Subcutaneous abdominal adipose tissue (tissue), 5 donors: ENCODE measurements around the gene GP1BB.

ENCODE experiments used
- H3K27ac ChIP-seq: one replicate; pipeline ENCODE4 v1.7.0; 2013; ENCODE audit warnings: low read depth, mild to moderate bottlenecking, inconsistent platforms, low read length, moderate library complexity
- H3K27me3 ChIP-seq, 5 donors: one replicate each; pipeline ENCODE4 v1.7.0; 2013; ENCODE audit warnings: low read length in 5 of 5, inconsistent platforms in 1 of 5; ENCODE audit not compliant: control insufficient read depth in 5 of 5, insufficient read depth in 4 of 5
- H3K36me3 ChIP-seq, 5 donors: one replicate each; pipeline ENCODE4 v1.7.0; 2013; ENCODE audit warnings: low read length in 5 of 5; ENCODE audit not compliant: control insufficient read depth in 5 of 5, insufficient read depth in 5 of 5
- H3K4me1 ChIP-seq, 5 donors: one replicate each; pipeline ENCODE4 v1.7.0; 2013; ENCODE audit warnings: low read length in 5 of 5, mild to moderate bottlenecking in 3 of 5, moderate library complexity in 1 of 5; ENCODE audit not compliant: control insufficient read depth in 5 of 5, insufficient read depth in 5 of 5
- H3K4me3 ChIP-seq, 5 donors: one replicate each; pipeline ENCODE4 v1.7.0; 2013; ENCODE audit warnings: low read length in 5 of 5, low read depth in 1 of 5
- H3K9ac ChIP-seq, 5 donors: one replicate each; pipeline ENCODE4 v1.7.0; 2013; ENCODE audit warnings: low read length in 5 of 5, mild to moderate bottlenecking in 4 of 5, moderate library complexity in 3 of 5
- H3K9me3 ChIP-seq, 5 donors: one replicate each; pipeline ENCODE4 v1.7.0; 2013; ENCODE audit warnings: low read length in 5 of 5; ENCODE audit not compliant: control insufficient read depth in 5 of 5
- donor health status: healthy.
- donor health status: healthy.
- donor health status: healthy.
- donor health status: healthy.
- donor health status: healthy.

The GP1BB gene

DNA sequence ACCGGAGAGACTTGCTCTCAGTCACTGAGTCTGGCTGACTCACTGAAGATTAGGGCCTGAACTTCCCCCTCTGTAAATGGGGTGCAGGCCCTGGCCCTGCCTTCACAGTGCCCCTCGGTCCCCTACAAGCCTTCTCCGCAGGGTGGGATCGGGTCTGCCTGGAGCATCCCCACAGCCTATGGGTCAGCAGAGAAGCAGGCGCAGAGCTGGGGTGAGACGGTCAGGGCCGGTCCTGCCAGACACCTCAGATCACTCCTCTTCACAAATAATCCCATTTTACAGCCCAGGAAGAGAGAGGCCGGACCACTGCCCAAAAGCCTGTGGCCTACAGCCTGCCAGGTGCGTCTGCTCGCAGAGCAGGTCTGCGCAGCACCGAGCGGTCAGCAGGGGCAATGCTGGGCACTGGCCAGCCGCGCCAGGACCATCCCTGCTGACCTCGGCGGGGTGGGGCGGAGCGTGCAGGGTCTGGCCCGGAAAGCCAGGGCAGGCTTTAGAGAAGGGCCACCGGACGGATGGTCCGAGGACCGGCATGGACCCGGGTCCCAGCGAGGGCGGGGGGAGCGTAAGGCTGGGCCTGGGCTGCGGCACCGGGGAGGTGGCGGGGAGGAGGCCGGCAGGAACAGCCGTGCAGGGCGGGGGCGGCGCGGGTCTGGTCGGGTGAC, 9.6 kb upstream of the GP1BB start:
- Histone ChIP-seq H3K9ac (peak overlapping the region in 2 of 5 donors; percentile 14 to 69), H3K4me3 (peak overlapping the region in 4 of 5 donors; percentile 48 to 72 (median 62)), H3K36me3 (no peaks in the 10 kb centered on the region), H3K9me3 (no peaks in the 10 kb centered on the region), H3K27ac (no peak overlapping the region), H3K4me1 (peaks cover 1 to 37% (median 35%) of the 10 kb centered on the region in 5 donors), H3K27me3 (peaks cover 3 to 20% (median 12%) of the 10 kb centered on the region in 5 donors)

DNA sequence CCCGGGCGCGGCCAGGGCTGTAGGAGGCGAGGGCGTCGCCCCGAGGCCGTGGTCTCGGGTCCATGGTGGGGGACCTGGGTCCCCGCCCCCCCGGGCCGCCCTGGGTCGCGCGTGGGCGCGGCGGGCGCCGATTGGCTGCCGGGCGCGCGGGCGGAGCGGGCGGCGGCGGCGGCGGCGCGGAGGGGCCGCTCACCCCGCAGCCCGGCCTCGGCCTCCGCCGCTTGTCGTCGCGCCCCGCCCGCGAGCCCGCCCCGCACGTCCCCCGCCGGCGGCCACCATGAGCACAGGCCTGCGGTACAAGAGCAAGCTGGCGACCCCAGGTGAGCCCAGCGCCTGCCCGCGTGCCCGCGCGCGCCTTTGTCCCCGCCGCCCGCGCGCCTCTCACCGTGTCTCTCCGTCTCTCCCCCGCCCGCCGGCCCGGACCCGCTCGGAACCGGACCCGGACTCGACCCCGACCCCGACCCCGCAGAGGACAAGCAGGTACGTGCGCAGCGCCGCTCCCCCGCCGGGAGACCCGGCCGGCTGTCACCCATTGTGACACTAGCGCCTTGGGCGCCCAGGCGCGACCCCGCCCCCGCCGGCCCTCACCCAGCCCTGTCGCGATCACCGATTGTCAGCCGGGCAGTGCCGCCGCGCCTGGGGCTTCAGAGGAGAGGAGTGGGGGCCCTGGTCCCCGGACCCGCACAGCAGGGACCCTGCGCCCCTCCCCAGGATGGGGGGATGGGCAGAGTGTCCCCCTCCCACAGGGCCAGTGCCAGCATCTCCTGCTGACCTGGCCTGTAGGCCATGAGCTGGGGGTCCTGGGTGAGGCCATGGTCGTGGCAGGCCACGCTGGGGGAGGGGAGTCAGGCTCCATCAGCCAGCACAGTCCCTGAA, 8.8 kb upstream of the GP1BB start, which contains the start of gene SEPTIN5:
SEPTIN5 (plus strand) TSS at position 192 of the 876 bp plus-strand sequence; CDS start at position 278, 86 bp downstream.
- peaks cover 7 to 20% (median 8%) of the 10 kb centered on the region in 5 donors for H3K27me3 ChIP-seq
- no peaks in the 10 kb centered on the region for H3K36me3 ChIP-seq
- H3K9me3 ChIP-seq = no peaks in the 10 kb centered on the region
- H3K9ac ChIP-seq = peak within 1 kb of the TSS in 2 of 5 donors; percentile 68 to 69
- peak within 1 kb of the TSS in 4 of 5 donors; percentile 50 to 72 (median 62) for H3K4me3 ChIP-seq
- peaks cover 1 to 32% (median 31%) of the 10 kb centered on the region in 5 donors for H3K4me1 ChIP-seq
- H3K27ac ChIP-seq = no peak within 1 kb of the TSS

DNA sequence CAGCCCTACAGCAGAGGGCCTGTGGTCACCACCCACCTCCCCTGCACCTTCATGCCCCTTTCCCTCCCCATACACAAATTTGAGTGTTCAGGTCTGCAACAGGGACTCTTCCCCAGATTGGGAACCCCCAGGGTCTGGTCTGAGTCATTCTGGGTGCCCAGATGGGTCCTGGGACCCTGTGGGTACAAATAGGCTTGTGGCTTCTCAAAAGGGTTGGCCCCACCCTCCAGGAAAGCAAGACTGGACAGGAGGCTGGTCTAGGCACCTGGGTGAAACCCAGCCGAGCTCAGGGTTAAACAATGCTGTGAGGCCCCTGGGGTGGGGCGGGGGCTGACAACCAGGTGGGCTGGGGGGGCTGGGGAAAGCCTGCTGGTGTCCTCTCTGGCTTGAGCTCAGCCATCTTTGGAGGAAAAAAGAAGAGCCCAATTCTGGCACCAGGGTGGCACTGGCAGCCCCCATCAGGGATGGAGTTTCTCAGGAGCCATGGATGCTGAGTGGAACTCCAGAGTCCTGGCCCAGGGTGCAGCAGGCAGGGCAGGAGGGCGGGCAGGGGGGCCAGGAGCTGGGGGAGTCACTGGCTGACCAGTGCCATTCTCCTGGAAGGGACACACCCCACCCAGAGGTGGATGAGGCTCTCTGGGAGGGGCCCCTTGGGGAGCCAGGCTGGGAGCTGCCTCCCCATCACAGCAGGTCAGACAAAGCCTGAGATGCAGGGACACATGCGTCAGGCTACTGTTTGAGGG, 8.0 kb upstream of the GP1BB start:
- Histone ChIP-seq H3K9ac (peak overlapping the region in 2 of 5 donors; percentile 59 to 68), H3K27me3 (peaks cover 7 to 22% (median 16%) of the 10 kb centered on the region in 5 donors), H3K27ac (no peak overlapping the region), H3K36me3 (peaks cover 0 to 4% (median 0%) of the 10 kb centered on the region in 5 donors), H3K4me1 (peaks cover 1 to 30% (median 28%) of the 10 kb centered on the region in 5 donors), H3K4me3 (peak overlapping the region in 4 of 5 donors; percentile 50 to 66 (median 60)), H3K9me3 (no peaks in the 10 kb centered on the region)

DNA sequence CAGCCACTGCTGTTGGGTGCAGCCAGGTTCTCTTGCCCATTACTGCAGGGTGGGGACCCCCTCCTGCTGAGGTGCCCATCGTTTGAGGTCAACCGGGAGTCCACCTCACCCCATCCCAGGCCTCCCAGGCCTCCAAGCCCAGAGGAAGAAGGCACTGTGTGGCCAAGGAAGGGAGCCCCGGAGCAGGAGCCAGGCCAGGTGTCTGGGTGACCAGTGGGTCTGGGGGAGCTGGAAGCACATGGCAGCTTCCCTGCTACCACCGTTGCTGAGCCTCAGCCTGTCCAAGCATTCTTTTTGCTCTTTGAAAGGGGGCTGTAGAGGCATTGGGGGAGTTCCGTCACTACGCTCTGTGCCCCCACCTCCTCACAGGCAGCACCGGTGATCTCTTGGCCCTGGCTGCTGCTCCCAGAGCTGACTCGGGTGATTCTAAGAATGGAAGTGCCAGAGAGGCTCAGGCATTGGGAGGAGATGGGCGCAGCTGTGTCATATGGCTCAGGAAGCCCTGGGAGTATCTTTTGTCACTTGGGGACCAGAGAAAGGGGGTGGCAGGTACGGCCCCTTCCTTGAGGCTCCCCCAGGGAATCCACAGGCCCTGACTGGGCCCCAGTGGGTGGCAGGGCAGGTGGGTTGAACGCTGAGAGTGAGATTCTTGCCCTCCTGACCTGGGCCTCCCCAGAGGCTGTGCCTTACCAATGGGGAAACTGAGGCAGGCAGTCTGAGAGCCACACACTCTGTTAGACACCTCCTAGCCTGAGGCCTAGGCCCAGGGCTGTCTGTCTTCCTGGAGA, 7.1 kb upstream of the GP1BB start:
- peaks cover 7 to 26% (median 22%) of the 10 kb centered on the region in 5 donors for H3K27me3 ChIP-seq

DNA sequence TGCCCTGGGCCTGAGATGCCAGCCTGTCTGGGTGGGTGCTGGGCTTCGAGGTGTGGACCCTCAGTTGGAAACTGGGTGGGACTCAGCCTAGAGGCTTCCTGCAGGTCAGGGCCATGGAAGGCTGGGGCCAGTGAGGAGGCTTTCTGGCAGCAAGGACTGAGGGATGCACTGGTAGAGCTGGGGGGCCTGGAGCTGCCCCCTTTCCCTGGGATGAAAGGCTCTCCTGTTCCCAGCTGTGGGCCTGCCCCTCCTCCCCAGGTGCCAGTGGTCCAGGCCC, 6.6 kb upstream of the GP1BB start:
- no peak overlapping the region for H3K9ac ChIP-seq

More for the DNA sequence above, 7.1 kb upstream of the GP1BB start:
- H3K4me3 ChIP-seq = no peak overlapping the region
- no peaks in the 10 kb centered on the region for H3K9me3 ChIP-seq
- H3K36me3 ChIP-seq = peaks cover 0 to 7% (median 0%) of the 10 kb centered on the region in 5 donors
- peak overlapping the region in 1 of 5 donors; percentile 8 for H3K9ac ChIP-seq
- peaks cover 1 to 30% (median 28%) of the 10 kb centered on the region in 5 donors for H3K4me1 ChIP-seq
- H3K27ac ChIP-seq = no peak overlapping the region

DNA sequence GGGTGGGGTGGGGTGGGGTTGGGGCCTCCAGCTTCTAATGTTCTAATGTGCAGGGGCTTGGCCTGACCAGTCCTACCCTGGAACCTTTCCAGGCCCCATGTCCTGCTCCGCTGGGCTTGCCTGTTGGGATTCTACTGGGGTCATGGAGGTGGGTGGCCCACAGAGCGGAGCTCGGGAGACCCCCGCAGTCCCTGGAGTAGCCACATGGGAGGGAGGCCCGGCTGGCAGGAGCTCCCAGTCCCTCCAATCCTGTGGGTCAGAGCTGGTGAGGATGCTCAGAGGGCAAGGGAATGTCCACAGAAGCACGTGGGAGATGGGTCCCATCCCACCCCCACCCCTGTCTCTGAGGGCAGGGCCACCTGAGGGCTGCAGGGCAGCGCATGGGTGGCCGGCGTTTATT, 6.2 kb upstream of the GP1BB start:
- Histone ChIP-seq H3K27ac (no peak overlapping the region), H3K36me3 (peaks cover 0 to 13% (median 3%) of the 10 kb centered on the region in 5 donors), H3K4me3 (peak overlapping the region in 2 of 5 donors; percentile 68), H3K4me1 (peaks cover 1 to 30% (median 28%) of the 10 kb centered on the region in 5 donors), H3K27me3 (peaks cover 7 to 31% (median 22%) of the 10 kb centered on the region in 5 donors), H3K9me3 (no peaks in the 10 kb centered on the region), H3K9ac (no peak overlapping the region)

More for the DNA sequence above, 6.6 kb upstream of the GP1BB start:
- Histone ChIP-seq H3K27ac (no peak overlapping the region), H3K4me1 (peaks cover 1 to 30% (median 28%) of the 10 kb centered on the region in 5 donors), H3K4me3 (no peak overlapping the region), H3K9me3 (no peaks in the 10 kb centered on the region), H3K36me3 (peaks cover 0 to 12% (median 3%) of the 10 kb centered on the region in 5 donors), H3K27me3 (peaks cover 7 to 30% (median 22%) of the 10 kb centered on the region in 5 donors)

DNA sequence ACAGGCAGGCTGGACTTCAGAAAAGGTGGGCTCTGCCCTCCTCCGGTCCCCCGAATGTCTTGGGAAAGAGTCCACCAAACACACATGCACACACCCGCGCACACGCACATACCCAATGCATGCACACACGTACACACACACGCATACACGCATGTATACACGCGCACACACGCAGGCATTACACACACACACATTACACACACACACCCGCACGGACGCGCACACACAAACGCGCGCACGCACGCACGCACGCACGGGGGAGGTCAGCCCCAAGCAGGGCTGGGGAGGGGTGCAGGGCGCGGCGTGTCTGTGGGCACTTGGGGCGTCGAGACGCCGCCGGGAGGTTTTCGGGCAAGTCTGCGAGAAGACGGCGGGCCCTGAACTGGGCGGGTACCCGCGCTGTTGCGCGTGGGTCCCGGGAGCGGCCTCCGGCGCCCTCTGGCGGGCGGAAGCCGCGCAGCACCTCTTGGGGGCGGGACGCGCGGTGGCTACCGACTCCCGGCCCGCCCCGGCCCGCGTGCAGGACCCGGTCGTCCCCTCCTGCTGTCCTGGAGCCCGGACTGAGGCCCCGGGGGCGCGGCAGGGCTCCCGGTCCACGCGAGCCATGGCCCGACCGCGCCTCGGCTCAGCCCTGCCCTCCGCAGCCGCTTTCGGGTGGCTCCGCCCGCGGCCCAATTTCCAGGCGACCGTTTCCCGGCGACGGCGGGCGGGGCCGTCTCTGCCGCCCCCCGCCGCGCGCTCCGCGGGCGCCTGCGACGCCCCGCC, 5.5 kb upstream of the GP1BB start:
- Histone ChIP-seq H3K27ac (no peak overlapping the region), H3K36me3 (peaks cover 0 to 13% (median 4%) of the 10 kb centered on the region in 5 donors), H3K4me1 (peaks cover 1 to 32% (median 28%) of the 10 kb centered on the region in 5 donors), H3K9ac (peak overlapping the region in 3 of 5 donors; percentile 20 to 52 (median 20)), H3K27me3 (peaks cover 7 to 36% (median 22%) of the 10 kb centered on the region in 5 donors), H3K4me3 (peak overlapping the region; percentile 53 to 73 (median 68)), H3K9me3 (no peaks in the 10 kb centered on the region)

DNA sequence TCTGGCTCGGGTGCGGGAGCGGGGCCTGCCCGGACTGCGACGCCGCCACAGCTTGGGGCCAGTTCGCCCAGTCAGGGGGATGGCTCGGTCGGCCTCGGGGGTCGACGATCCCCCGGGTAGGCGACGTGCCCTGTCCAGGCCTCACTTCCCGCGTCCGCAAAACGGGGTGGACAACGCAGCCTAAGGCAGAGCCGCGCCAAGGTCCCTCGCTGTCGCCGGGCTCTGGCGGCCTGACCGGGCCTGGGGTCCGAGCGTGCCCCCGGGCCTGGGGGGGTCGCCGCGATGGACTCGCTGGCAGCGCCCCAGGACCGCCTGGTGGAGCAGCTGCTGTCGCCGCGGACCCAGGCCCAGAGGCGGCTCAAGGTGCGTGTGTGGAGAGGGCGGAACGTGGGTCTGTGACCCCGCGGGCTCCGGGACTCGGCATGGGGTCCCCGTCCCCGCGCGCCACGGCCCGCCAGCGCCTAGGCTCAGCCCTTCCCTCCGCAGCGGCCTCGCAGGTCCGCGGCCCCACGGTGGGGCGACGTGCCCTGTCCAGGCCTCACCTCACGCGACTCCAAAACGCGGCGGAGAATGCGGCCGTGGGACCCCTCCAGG, 4.8 kb upstream of the GP1BB start:
- H3K9me3 ChIP-seq = no peaks in the 10 kb centered on the region
- peaks cover 0 to 13% (median 4%) of the 10 kb centered on the region in 5 donors for H3K36me3 ChIP-seq
- H3K27ac ChIP-seq = no peak overlapping the region
- H3K9ac ChIP-seq = peak overlapping the region in 3 of 5 donors; percentile 20 to 52 (median 20)
- peak overlapping the region in 4 of 5 donors; percentile 53 to 68 (median 64) for H3K4me3 ChIP-seq
- H3K27me3 ChIP-seq = peaks cover 7 to 39% (median 23%) of the 10 kb centered on the region in 5 donors
- H3K4me1 ChIP-seq = peaks cover 1 to 38% (median 34%) of the 10 kb centered on the region in 5 donors
